HL-60 (cell line): ENCODE results near the gene NEFH.

ENCODE experiments used
- CTCF ChIP-seq: IDR thresholded peaks from one replicate; pipeline ENCODE4 v1.5.1; 2011; ENCODE audit warnings: low read length, control low read depth, inconsistent platforms; ENCODE audit not compliant: insufficient read depth
- GABPA ChIP-seq: IDR thresholded peaks from 2 replicates; pipeline ENCODE4 v1.6.1; 2012; ENCODE audit warnings: low read depth

GRCh38 chr22:29469755-29470154 lies 10.3 kb upstream of the NEFH start:
- no peak for TF ChIP-seq CTCF
- no peak for TF ChIP-seq GABPA
